ENCODE measurements around the gene ERC2. TPM values are rescaled to one million over a fixed set of nuclear protein-coding genes. Genes with fewer than 3 reads are reported as not detected.
A peak's percentile ranks its signal among the peaks of the same experiment; 100 is the strongest.

Gene ERC2
- polyA plus RNA-seq, 1 experiment, result 0.07 TPM

- H3K27ac ChIP-seq (ENCODE audit: low read depth, low read length), result no peak overlapping the region
- ChIA-PET POLR2A (no interaction called here), CTCF (interaction anchor here (0.6 to 1.1 kb wide), 5 partner anchors 9 to 1586 kb away, joined by 3 to 14 read pairs (median 3); no protein-coding TSS in a partner anchor)
- TF ChIP-seq, protein P1, sequence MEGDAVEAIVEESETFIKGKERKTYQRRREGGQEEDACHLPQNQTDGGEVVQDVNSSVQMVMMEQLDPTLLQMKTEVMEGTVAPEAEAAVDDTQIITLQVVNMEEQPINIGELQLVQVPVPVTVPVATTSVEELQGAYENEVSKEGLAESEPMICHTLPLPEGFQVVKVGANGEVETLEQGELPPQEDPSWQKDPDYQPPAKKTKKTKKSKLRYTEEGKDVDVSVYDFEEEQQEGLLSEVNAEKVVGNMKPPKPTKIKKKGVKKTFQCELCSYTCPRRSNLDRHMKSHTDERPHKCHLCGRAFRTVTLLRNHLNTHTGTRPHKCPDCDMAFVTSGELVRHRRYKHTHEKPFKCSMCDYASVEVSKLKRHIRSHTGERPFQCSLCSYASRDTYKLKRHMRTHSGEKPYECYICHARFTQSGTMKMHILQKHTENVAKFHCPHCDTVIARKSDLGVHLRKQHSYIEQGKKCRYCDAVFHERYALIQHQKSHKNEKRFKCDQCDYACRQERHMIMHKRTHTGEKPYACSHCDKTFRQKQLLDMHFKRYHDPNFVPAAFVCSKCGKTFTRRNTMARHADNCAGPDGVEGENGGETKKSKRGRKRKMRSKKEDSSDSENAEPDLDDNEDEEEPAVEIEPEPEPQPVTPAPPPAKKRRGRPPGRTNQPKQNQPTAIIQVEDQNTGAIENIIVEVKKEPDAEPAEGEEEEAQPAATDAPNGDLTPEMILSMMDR (IDR thresholded peaks at IDR 0.05; ENCODE audit: low read depth, low read length), result no peak
- H3K9me3 ChIP-seq (ENCODE audit: control insufficient read depth, insufficient read depth, low read length), result no peaks in the 10 kb centered on the region
- no peak overlapping the region for H3K4me3 ChIP-seq (ENCODE audit: low read depth, low read length)
- no peak for DNase-seq (ENCODE audit: low read depth, low spot score)
- peaks cover 7% of the 10 kb centered on the region for H3K27me3 ChIP-seq (ENCODE audit: control insufficient read depth, insufficient read depth, low read length)
Observed at GRCh38 chr3:55524565-55525244, 943.6 kb downstream of the ERC2 start.

GRCh38 chr3:55523471-55523870 is 944.8 kb downstream of the ERC2 start:
- Histone ChIP-seq H3K4me3 (ENCODE audit: low read depth, low read length) (no peak overlapping the region), H3K27ac (ENCODE audit: low read depth, low read length) (no peak overlapping the region), H3K9me3 (ENCODE audit: control insufficient read depth, insufficient read depth, low read length) (no peaks in the 10 kb centered on the region), H3K27me3 (ENCODE audit: control insufficient read depth, insufficient read depth, low read length) (peaks cover 7% of the 10 kb centered on the region)
- CTCF ChIA-PET, result interaction anchor here (1.1 kb wide), 1 partner anchor 343 kb away, joined by 3 read pairs; no protein-coding TSS in a partner anchor
- DNase-seq (ENCODE audit: low read depth, low spot score), result no peak
- POLR2A ChIA-PET, result no interaction called here
- TF ChIP-seq, protein P1 (IDR thresholded peaks at IDR 0.05; ENCODE audit: low read depth, low read length), result no peak

- CTCF ChIA-PET, result no interaction called here
Observed at GRCh38 chr3:55521738-55522421, 946.4 kb downstream of the ERC2 start.

GRCh38 chr3:55521064-55521737 is 947.1 kb downstream of the ERC2 start:
- no peaks in the 10 kb centered on the region for H3K9me3 ChIP-seq (ENCODE audit: control insufficient read depth, insufficient read depth, low read length)
- no peak overlapping the region for H3K27ac ChIP-seq (ENCODE audit: low read depth, low read length)
- ChIA-PET POLR2A (no interaction called here), CTCF (no interaction called here)
- TF ChIP-seq, protein P1 (IDR thresholded peaks at IDR 0.05; ENCODE audit: low read depth, low read length), result no peak
- DNase-seq (ENCODE audit: low read depth, low spot score), result no peak
- H3K4me3 ChIP-seq (ENCODE audit: low read depth, low read length), result no peak overlapping the region
- peaks cover 4% of the 10 kb centered on the region for H3K27me3 ChIP-seq (ENCODE audit: control insufficient read depth, insufficient read depth, low read length)

More at GRCh38 chr3:55521738-55522421, 946.4 kb downstream of the ERC2 start:
- TF ChIP-seq, protein P1 (IDR thresholded peaks at IDR 0.05; ENCODE audit: low read depth, low read length), result no peak
- no peak overlapping the region for H3K4me3 ChIP-seq (ENCODE audit: low read depth, low read length)
- POLR2A ChIA-PET, result no interaction called here
- H3K27ac ChIP-seq (ENCODE audit: low read depth, low read length), result no peak overlapping the region
- H3K27me3 ChIP-seq (ENCODE audit: control insufficient read depth, insufficient read depth, low read length), result peaks cover 4% of the 10 kb centered on the region
- no peaks in the 10 kb centered on the region for H3K9me3 ChIP-seq (ENCODE audit: control insufficient read depth, insufficient read depth, low read length)
- no peak for DNase-seq (ENCODE audit: low read depth, low spot score)

- ChIA-PET CTCF (no interaction called here), POLR2A (no interaction called here)
- TF ChIP-seq, protein P1 (IDR thresholded peaks at IDR 0.05; ENCODE audit: low read depth, low read length), result no peak
- H3K9me3 ChIP-seq (ENCODE audit: control insufficient read depth, insufficient read depth, low read length), result no peaks in the 10 kb centered on the region
- peak overlapping the region; percentile 34 for H3K27ac ChIP-seq (ENCODE audit: low read depth, low read length)
- peaks cover 4% of the 10 kb centered on the region for H3K27me3 ChIP-seq (ENCODE audit: control insufficient read depth, insufficient read depth, low read length)
- H3K4me3 ChIP-seq (ENCODE audit: low read depth, low read length), result no peak overlapping the region
- no peak for DNase-seq (ENCODE audit: low read depth, low spot score)
Observed at GRCh38 chr3:55519019-55519418, 949.2 kb downstream of the ERC2 start.
